Heart left ventricle (tissue), 16 donors: Measurements from ENCODE around the gene APOLD1. TPM values are rescaled to one million over a fixed set of nuclear protein-coding genes. Genes with fewer than 3 reads are reported as not detected.
"Not testable (repeated sequence)": the region's sequence is repeated elsewhere in the genome, so short reads cannot be mapped to it uniquely, and the experiment has no call there.

Experiments
- ATAC-seq, 4 donors: fragments of 200-7000 bp; cut with Tn5 transposase; one replicate each; pipeline ENCODE4 v1.9.1; 2020 to 2022; ENCODE audit warnings: moderate library complexity in 4 of 4, mild to moderate bottlenecking in 3 of 4, moderate number of reproducible peaks in 1 of 4
- DNase-seq, 5 donors: peaks; one replicate each; pipeline ENCODE4 v3.0.0-alpha.2; 2020
- H3K27ac ChIP-seq, 12 donors: fragments of 200-600 bp; sonication (generic) in 4 of 12; one replicate each; pipeline versions ENCODE4 v1.5.0 to v1.8.0; 2016 to 2022; ENCODE audit warnings: mild to moderate bottlenecking in 2 of 12
- H3K27me3 ChIP-seq, 9 donors: fragments of 200-600 bp; sonication (generic) in 2 of 9; one replicate each; pipeline versions ENCODE4 v1.5.1 to v1.8.0; 2016 to 2022; ENCODE audit warnings: mild to moderate bottlenecking in 3 of 9
- H3K36me3 ChIP-seq, 9 donors: fragments of 200-600 bp; sonication (generic) in 2 of 9; one replicate each; pipeline versions ENCODE4 v1.5.0 to v1.8.0; 2018 to 2022; ENCODE audit warnings: mild to moderate bottlenecking in 2 of 9
- H3K4me1 ChIP-seq, 12 donors: fragments of 200-600 bp; sonication (generic) in 4 of 12; one replicate each; pipeline versions ENCODE4 v1.5.0 to v1.8.0; 2016 to 2022; ENCODE audit warnings: mild to moderate bottlenecking in 3 of 12
- H3K4me3 ChIP-seq, 12 donors: fragments of 200-600 bp; sonication (generic) in 4 of 12; one replicate each; pipeline versions ENCODE4 v1.5.0 to v1.8.0; 2017 to 2022; ENCODE audit warnings: mild to moderate bottlenecking in 9 of 12, moderate library complexity in 4 of 12
- H3K9me3 ChIP-seq, 12 donors: fragments of 200-600 bp; sonication (generic) in 4 of 12; one replicate each; pipeline versions ENCODE4 v1.5.0 to v1.8.0; 2016 to 2022; ENCODE audit warnings: mild to moderate bottlenecking in 1 of 12
- CTCF ChIP-seq, 12 donors: fragments of 200-600 bp; sonication (generic) in 4 of 12; IDR thresholded peaks; one replicate each; pipeline versions ENCODE4 v1.5.0 to v1.8.0; 2018 to 2022; ENCODE audit warnings: antibody characterized with exemption in 12 of 12, mild to moderate bottlenecking in 5 of 12
- POLR2A ChIP-seq, 2 donors: fragments of 450-650 bp; IDR thresholded peaks; one replicate each; pipeline ENCODE4 v1.6.1; 2017; ENCODE audit warnings: antibody characterized with exemption in 2 of 2, mild to moderate bottlenecking in 2 of 2, moderate library complexity in 2 of 2
- WGBS, 4 donors: extraction: QIAGEN DNeasy Blood & Tissue Kit in 2 of 4; methylation state at CpG; one replicate each; pipeline versions ENCODE4 v1.1.5 to v1.1.7; 2013 to 2018; 5-methylcytosine and 5-hydroxymethylcytosine counted together
- intact Hi-C, 10 donors: fragments of 100-400 bp; cut with DNase I; formaldehyde crosslinking; loops; one replicate each; pipeline versions ENCODE4 v1.11.1 to v1.14.2; 2022
- long read RNA-seq, 3 donors: library from polyadenylated mRNA; unstranded; transcript quantifications; one replicate each; pipeline ENCODE4 v2.0.0, GENCODE V29; 2020 to 2021
- polyA plus RNA-seq, 2 donors: library from polyadenylated mRNA; stranded (reverse); fragments of 200-250 nt; gene quantifications; one replicate each; pipeline ENCODE4 v1.2.3, GENCODE V29; 2013
- total RNA-seq, 9 donors: library from RNA; depleted of rRNA in 2 of 9; stranded (reverse); fragments of >200 nt in 2 of 9; fragmentation: NEBNext Ultra II Directional in 3 of 9; extraction: Animal tissue kit (Norgen Biotek cat#: 25700) in 3 of 9; gene quantifications; one replicate each; pipeline versions ENCODE4 v1.1.0 to v1.2.4, GENCODE V29; 2016 to 2023
- donor health status: ischemic (EF 13 %, LVEDD 7.1; RV severe dilation, severe dysfunction).
- donor health status: healthy with polysubstance abuse.
- donor health status: DM: no; HTN: yes; CAD: no.
- donor health status: DM: no; HTN: no; CAD: no.
- donor health status: ischemic (EF 25% LVEDD 6.9; RV normal size, moderate dysfunction).
- donor health status: ischemic (EF 25% LVEDD 5.7; RV mildly dilated, moderate dysfunction).
- donor health status: healthy.
- donor health status: DM: yes; HTN: yes; CAD: no.
- donor health status: ischemic (EF 35%, LVEDD 5.7; RV mildly dilated, moderate dysfunction).
- donor health status: nonischemic (EF 11% LVEDD 7.7; RV severe dilation, severe dysfunction).
- donor health status: DM: yes; HTN: yes; CAD: no.
- donor health status: PGD.
- donor health status: ischemic (EF 29% LVEDD 5.4; RV normal size, mild dysfunction).
- donor health status: nonischemic (EF 23%, LVEDD 6.1; RV moderate dilation, normal function).

APOLD1 gene
- total RNA-seq (10 to 100 TPM in 8 of 9 donors, 1 to 10 TPM in 1; 7.8 to 45.0 (median 15.2) TPM), polyA plus RNA-seq (10 to 100 TPM in 1 of 2 donors, 1 to 10 TPM in 1; 7.1 to 24.6 TPM)
- long read RNA-seq, donor 1, full-length matches to known transcripts = 13 of 24 reads
- long read RNA-seq, donor 1, partial matches to known transcripts = 0 of 24 reads
- long read RNA-seq, donor 1, other reads (novel, unspliced or antisense) = 11 of 24 reads
- long read RNA-seq, donor 2, full-length matches to known transcripts = 31 of 67 reads
- long read RNA-seq, donor 2, partial matches to known transcripts = 0 of 67 reads
- long read RNA-seq, donor 2, other reads (novel, unspliced or antisense) = 36 of 67 reads
- long read RNA-seq, donor 3, full-length matches to known transcripts = 13 of 24 reads
- long read RNA-seq, donor 3, partial matches to known transcripts = 10 of 24 reads
- long read RNA-seq, donor 3, other reads (novel, unspliced or antisense) = 1 of 24 reads

- Histone ChIP-seq H3K4me3 (peak within 1 kb of the TSS; percentile 8 to 85 (median 74)), H3K4me1 (peaks cover 0 to 40% (median 24%) of the 10 kb centered on the region in 12 donors), H3K36me3 (no peaks in the 10 kb centered on the region), H3K9me3 (no peaks in the 10 kb centered on the region), H3K27ac (peak within 1 kb of the TSS; percentile 72 to 99 (median 95)), H3K27me3 (no peaks in the 10 kb centered on the region)
- intact Hi-C loops = loop anchor here in 8 of 10 donors (5.0 to 10.0 kb wide), 6 partner anchors 60 to 427 kb away; partner anchors contain the start of genes CDKN1B (in 3 of the 8), DUSP16 (in 1 of the 8) and GSG1 (in 1 of the 8)
- peak; percentile 39 to 95 for TF ChIP-seq POLR2A (IDR thresholded peaks at IDR 0.05)
- no peak for TF ChIP-seq CTCF (IDR thresholded peaks at IDR 0.05)
- ATAC-seq (peak; percentile 40 to 78 (median 60)), DNase-seq (peak in 4 of 5 donors; percentile 70 to 83 (median 75))
- 34 to 49% (median 43%) methylated on average over 14 of the region's 14 CpGs for whole genome bisulfite sequencing, 4 donors
Measured at GRCh38 chr12:12784911-12785814, at the start of gene APOLD1. Gene APOLD1 (plus strand): TSS chr12:12785659. CDS start chr12:12785692, 33 bp downstream.

- Histone ChIP-seq H3K36me3 (no peaks in the 10 kb centered on the region), H3K9me3 (no peaks in the 10 kb centered on the region), H3K4me1 (peaks cover 0 to 44% (median 16%) of the 10 kb centered on the region in 12 donors), H3K4me3 (peak overlapping the region in 3 of 12 donors; percentile 1 to 15 (median 3)), H3K27ac (peak overlapping the region in 8 of 12 donors; percentile 0 to 79 (median 22)), H3K27me3 (no peaks in the 10 kb centered on the region)
- WGBS, 4 donors = 58 to 63% (median 59%) methylated on average over 9 of the region's 9 CpGs
- intact Hi-C loops = loop anchor here in 2 of 10 donors (2.0 to 5.0 kb wide), 2 partner anchors 90 to 360 kb away; no protein-coding TSS in a partner anchor
- TF ChIP-seq POLR2A (IDR thresholded peaks at IDR 0.05) (no peak), CTCF (IDR thresholded peaks at IDR 0.05) (peak; percentile 55 to 82 (median 68))
- ATAC-seq (peak; percentile 45 to 83 (median 76)), DNase-seq (peak in 2 of 5 donors; percentile 23 to 26)
Measured at GRCh38 chr12:12736759-12737676, 48.4 kb upstream of the APOLD1 start.

GRCh38 chr12:12738152-12738551, 47.3 kb upstream of the APOLD1 start:
- H3K36me3 ChIP-seq, H3K27ac ChIP-seq, H3K27me3 ChIP-seq, H3K4me3 ChIP-seq, ATAC-seq, H3K9me3 ChIP-seq, DNase-seq: not testable (repeated sequence)
- 84 to 95% (median 88%) methylated on average over 2 of the region's 2 CpGs for WGBS, 4 donors
- peaks cover 0 to 47% (median 18%) of the 10 kb centered on the region in 12 donors for H3K4me1 ChIP-seq
- intact Hi-C loops = loop anchor here in 1 of 10 donors (5.0 kb wide), 1 partner anchor 91 kb away; no protein-coding TSS in a partner anchor
